ENCODE measurements around the gene ADTRP. TPM values are rescaled to one million over a fixed set of nuclear protein-coding genes. Genes with fewer than 3 reads are reported as not detected.

The ADTRP gene
- total and polyA plus RNA-seq, 12 donors, result 0.20 to 1.1 (median 0.35) TPM; not detected in 5

DNA sequence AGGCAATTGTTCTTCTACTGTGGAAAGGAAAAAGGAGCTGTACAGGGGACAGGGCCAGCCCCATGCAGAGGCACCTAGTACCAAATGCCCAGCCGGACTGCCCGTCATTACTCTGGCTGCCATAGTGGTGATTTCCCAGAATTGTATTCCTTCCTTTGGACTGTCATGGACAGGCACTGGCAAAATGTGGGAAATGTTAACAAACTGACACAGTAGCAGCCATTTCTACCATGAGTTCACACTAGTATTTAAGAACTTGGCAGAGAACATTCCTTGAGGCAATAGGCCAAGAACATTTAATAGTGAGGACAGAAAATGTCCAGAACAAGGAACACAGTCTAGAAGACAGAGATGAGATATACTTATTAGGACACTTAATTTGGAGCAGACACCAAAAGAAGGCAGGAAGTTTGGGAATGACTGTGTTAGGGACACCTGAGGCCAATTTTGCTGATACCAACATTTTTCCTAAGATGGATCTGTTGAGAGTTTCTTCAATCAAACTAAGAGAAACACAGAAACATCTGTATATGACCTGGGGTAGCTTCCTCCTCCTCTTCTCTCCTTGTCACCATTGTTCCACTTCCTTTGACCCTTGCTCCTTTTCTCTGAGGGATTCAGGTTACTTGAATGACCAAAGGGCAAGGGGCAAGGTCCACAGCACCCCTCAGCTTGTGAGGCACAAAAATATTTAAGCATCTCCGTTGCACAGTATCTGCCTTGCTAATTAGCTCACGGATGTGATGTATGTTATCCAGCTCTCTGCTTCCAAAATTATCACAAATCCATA, 14.9 kb downstream of the ADTRP start:
- H3K4me1 ChIP-seq (replicated peaks in 1 of 2), result peaks cover 33 to 47% of the 10 kb centered on the region in 2 donors
- 85 to 91% (median 88%) methylated on average over 4 of the region's 4 CpGs for WGBS, 4 donors
- no peak overlapping the region for H3K4me3 ChIP-seq
- H3K9me3 ChIP-seq (replicated peaks in 1 of 3), result no peaks in the 10 kb centered on the region
- intact Hi-C loops (cut with DNase I), result no loop called here
- H3K36me3 ChIP-seq (replicated peaks in 1 of 2), result no peaks in the 10 kb centered on the region
- TF ChIP-seq, protein P1, sequence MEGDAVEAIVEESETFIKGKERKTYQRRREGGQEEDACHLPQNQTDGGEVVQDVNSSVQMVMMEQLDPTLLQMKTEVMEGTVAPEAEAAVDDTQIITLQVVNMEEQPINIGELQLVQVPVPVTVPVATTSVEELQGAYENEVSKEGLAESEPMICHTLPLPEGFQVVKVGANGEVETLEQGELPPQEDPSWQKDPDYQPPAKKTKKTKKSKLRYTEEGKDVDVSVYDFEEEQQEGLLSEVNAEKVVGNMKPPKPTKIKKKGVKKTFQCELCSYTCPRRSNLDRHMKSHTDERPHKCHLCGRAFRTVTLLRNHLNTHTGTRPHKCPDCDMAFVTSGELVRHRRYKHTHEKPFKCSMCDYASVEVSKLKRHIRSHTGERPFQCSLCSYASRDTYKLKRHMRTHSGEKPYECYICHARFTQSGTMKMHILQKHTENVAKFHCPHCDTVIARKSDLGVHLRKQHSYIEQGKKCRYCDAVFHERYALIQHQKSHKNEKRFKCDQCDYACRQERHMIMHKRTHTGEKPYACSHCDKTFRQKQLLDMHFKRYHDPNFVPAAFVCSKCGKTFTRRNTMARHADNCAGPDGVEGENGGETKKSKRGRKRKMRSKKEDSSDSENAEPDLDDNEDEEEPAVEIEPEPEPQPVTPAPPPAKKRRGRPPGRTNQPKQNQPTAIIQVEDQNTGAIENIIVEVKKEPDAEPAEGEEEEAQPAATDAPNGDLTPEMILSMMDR (IDR thresholded peaks at IDR 0.05), result no peak
- no peak for TF ChIP-seq POLR2A (IDR thresholded peaks at IDR 0.05)
- no peaks in the 10 kb centered on the region for H3K27me3 ChIP-seq
- peak overlapping the region in 4 of 5 donors; percentile 56 to 65 (median 62) for H3K27ac ChIP-seq
- peak in 2 of 7 donors; percentile 12 to 19 for DNase-seq

DNA sequence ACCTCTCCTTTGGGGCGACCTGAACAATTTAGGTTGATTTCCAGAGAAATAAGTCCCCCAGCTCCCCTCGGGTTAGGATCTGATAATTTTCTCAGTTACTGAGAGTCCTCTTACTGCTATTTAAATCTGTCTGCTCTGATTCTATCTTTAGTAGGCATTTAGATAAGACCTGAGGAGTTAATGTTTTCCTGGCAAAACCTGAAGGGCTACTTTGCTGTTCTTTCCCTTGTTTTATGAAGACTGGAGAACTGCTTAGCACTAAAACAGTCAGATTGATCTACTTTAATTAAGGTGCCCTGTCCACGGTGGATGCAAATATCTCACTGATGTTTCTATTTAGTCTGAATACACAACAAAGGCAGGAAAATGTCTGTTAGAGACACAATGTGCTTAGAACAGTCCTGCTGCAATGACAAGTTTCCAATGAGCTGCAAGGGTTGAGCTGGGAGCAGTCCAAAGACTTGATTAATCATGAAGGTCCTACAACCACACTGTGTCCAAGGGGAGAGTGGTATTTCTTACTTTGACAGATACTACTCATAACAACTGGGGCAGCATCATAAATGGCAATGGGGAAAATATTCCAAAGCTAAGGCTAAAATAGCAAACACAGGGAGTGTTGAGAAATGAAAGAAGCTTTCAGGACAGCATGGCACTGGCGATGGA, 15.7 kb downstream of the ADTRP start:
- Histone ChIP-seq H3K9me3 (replicated peaks in 1 of 3) (no peaks in the 10 kb centered on the region), H3K27ac (peak overlapping the region in 4 of 5 donors; percentile 56 to 65 (median 62)), H3K4me1 (replicated peaks in 1 of 2) (peaks cover 33 to 47% of the 10 kb centered on the region in 2 donors), H3K36me3 (replicated peaks in 1 of 2) (no peaks in the 10 kb centered on the region), H3K4me3 (no peak overlapping the region), H3K27me3 (no peaks in the 10 kb centered on the region)
- WGBS, 4 donors, result 45 to 60% (median 50%) methylated on average over 4 of the region's 4 CpGs
- intact Hi-C loops (cut with DNase I), result no loop called here
- TF ChIP-seq, protein P1 (IDR thresholded peaks at IDR 0.05), result no peak
- TF ChIP-seq POLR2A (IDR thresholded peaks at IDR 0.05), result peak in 1 of 2 donors; percentile 27
- DNase-seq, result peak in 6 of 7 donors; percentile 48 to 80 (median 64)

DNA sequence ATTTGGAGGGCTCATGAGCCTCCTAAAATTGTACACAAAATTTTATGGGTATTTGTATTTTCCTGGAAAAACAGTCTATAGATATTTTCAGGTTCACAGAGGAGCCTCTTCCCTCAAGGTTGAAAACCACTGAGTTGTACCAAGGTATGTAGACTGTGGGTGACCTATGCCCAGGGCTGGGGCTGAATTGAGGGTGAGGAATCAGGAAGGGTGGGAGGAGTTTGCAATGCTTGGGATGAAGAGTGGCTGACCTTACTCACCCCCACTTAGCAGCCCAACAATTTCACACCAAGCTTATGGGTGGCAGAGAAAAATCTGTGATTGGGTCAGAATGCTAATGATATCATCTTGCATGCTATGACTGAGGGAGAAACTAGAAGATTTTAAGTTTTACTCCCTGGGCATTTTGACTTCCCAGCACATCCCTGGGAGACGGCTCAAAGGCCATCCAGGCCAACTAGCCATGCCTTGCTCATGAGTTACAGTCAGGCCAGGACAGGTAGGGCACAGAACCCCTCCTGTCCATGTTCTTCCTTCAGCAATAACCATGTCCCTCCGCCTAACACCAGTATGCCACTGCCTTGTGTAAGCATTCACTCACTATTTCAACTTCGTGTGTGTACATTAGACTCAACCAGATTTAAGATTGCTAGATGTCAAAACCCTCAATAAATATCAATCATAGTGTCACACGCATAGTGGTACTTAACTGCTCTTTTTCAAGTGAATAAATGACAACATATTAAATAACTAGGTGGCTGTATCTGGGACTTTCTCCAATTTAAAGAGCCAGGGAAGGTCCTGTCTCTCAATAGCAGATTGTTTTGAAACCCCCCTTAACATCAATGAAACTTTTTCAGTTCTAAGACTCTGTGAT, 16.6 kb downstream of the ADTRP start:
- Histone ChIP-seq H3K36me3 (replicated peaks in 1 of 2) (no peaks in the 10 kb centered on the region), H3K4me1 (replicated peaks in 1 of 2) (peaks cover 31 to 45% of the 10 kb centered on the region in 2 donors), H3K27me3 (no peaks in the 10 kb centered on the region), H3K27ac (no peak overlapping the region), H3K4me3 (no peak overlapping the region), H3K9me3 (replicated peaks in 1 of 3) (no peaks in the 10 kb centered on the region)
- DNase-seq, result no peak
- intact Hi-C loops (cut with DNase I), result no loop called here
- TF ChIP-seq POLR2A (IDR thresholded peaks at IDR 0.05), result no peak
- TF ChIP-seq, protein P1 (IDR thresholded peaks at IDR 0.05), result no peak
- WGBS, 4 donors, result 93 to 97% (median 96%) methylated on average over 4 of the region's 4 CpGs
